Skeletal muscle satellite cell (primary cell): ENCODE measurements around the gene KIF5C.

Experiments
- H3K27me3 ChIP-seq: 2 replicates; pipeline ENCODE4 v1.7.0; 2013; ENCODE audit warnings: low read length; ENCODE audit not compliant: control insufficient read depth, insufficient read depth
- H3K36me3 ChIP-seq: 2 replicates; pipeline ENCODE4 v1.7.0; 2013; ENCODE audit warnings: mild to moderate bottlenecking, control low read depth, low read length; ENCODE audit not compliant: insufficient read depth
- H3K4me1 ChIP-seq: 2 replicates; pipeline ENCODE4 v1.7.0; 2013; ENCODE audit warnings: low read length; ENCODE audit not compliant: control insufficient read depth, insufficient read depth
- H3K4me2 ChIP-seq: 2 replicates; pipeline ENCODE4 v1.7.0; 2013; ENCODE audit warnings: mild to moderate bottlenecking, low read length
- H3K4me3 ChIP-seq: 2 replicates; pipeline ENCODE4 v1.7.0; 2013; ENCODE audit warnings: low read length
- H3K9ac ChIP-seq: 2 replicates; pipeline ENCODE4 v1.7.0; 2013; ENCODE audit warnings: mild to moderate bottlenecking, low read depth, low read length, moderate library complexity
- H3K9me3 ChIP-seq: replicated peaks from 2 replicates; pipeline ENCODE4 v1.7.0; 2013; ENCODE audit warnings: mild to moderate bottlenecking, control low read depth, low read length

KIF5C gene

GRCh38 chr2:148967056-148967455 is 92.0 kb downstream of the KIF5C start:
- no peak overlapping the region for H3K9ac ChIP-seq
- H3K4me3 ChIP-seq = no peak overlapping the region
- H3K9me3 ChIP-seq = no peaks in the 10 kb centered on the region
- peaks cover 3% of the 10 kb centered on the region for H3K27me3 ChIP-seq
- no peaks in the 10 kb centered on the region for H3K36me3 ChIP-seq
- H3K4me2 ChIP-seq = no peak overlapping the region
- H3K4me1 ChIP-seq = no peaks in the 10 kb centered on the region

- H3K4me1 ChIP-seq = no peaks in the 10 kb centered on the region
- no peak overlapping the region for H3K9ac ChIP-seq
These were observed 92.6 kb downstream of the KIF5C start for GRCh38 chr2:148967578-148967977.

GRCh38 chr2:148968301-148968700 is 93.3 kb downstream of the KIF5C start:
- H3K4me3 ChIP-seq = no peak overlapping the region
- H3K27me3 ChIP-seq = peaks cover 5% of the 10 kb centered on the region
- H3K9me3 ChIP-seq = no peaks in the 10 kb centered on the region
- no peak overlapping the region for H3K9ac ChIP-seq
- H3K4me2 ChIP-seq = no peak overlapping the region
- no peaks in the 10 kb centered on the region for H3K4me1 ChIP-seq
- H3K36me3 ChIP-seq = no peaks in the 10 kb centered on the region

More at GRCh38 chr2:148967578-148967977, 92.6 kb downstream of the KIF5C start:
- no peaks in the 10 kb centered on the region for H3K36me3 ChIP-seq
- no peak overlapping the region for H3K4me2 ChIP-seq
- H3K9me3 ChIP-seq = no peaks in the 10 kb centered on the region
- H3K4me3 ChIP-seq = no peak overlapping the region
- H3K27me3 ChIP-seq = peaks cover 3% of the 10 kb centered on the region

- H3K9ac ChIP-seq = no peak overlapping the region
These were observed 93.8 kb downstream of the KIF5C start for GRCh38 chr2:148968776-148969319.

GRCh38 chr2:148969659-148970061 is 94.6 kb downstream of the KIF5C start:
- H3K4me3 ChIP-seq = no peak overlapping the region
- no peak overlapping the region for H3K4me2 ChIP-seq
- H3K9me3 ChIP-seq = no peaks in the 10 kb centered on the region
- H3K27me3 ChIP-seq = peaks cover 11% of the 10 kb centered on the region
- no peak overlapping the region for H3K9ac ChIP-seq
- H3K36me3 ChIP-seq = no peaks in the 10 kb centered on the region
- H3K4me1 ChIP-seq = no peaks in the 10 kb centered on the region

More at GRCh38 chr2:148968776-148969319, 93.8 kb downstream of the KIF5C start:
- Histone ChIP-seq H3K27me3 (peaks cover 11% of the 10 kb centered on the region), H3K9me3 (no peaks in the 10 kb centered on the region), H3K36me3 (no peaks in the 10 kb centered on the region), H3K4me1 (no peaks in the 10 kb centered on the region), H3K4me3 (no peak overlapping the region), H3K4me2 (no peak overlapping the region)

- H3K4me3 ChIP-seq = no peak overlapping the region
- H3K4me1 ChIP-seq = no peaks in the 10 kb centered on the region
- no peak overlapping the region for H3K4me2 ChIP-seq
- no peaks in the 10 kb centered on the region for H3K36me3 ChIP-seq
- peaks cover 11% of the 10 kb centered on the region for H3K27me3 ChIP-seq
- H3K9ac ChIP-seq = no peak overlapping the region
- no peaks in the 10 kb centered on the region for H3K9me3 ChIP-seq
These were observed 95.4 kb downstream of the KIF5C start for GRCh38 chr2:148970385-148970784.

GRCh38 chr2:148971547-148971946 is 96.5 kb downstream of the KIF5C start:
- Histone ChIP-seq H3K9ac (no peak overlapping the region), H3K4me2 (no peak overlapping the region), H3K4me1 (no peaks in the 10 kb centered on the region), H3K9me3 (no peaks in the 10 kb centered on the region), H3K4me3 (no peak overlapping the region), H3K27me3 (peaks cover 11% of the 10 kb centered on the region), H3K36me3 (no peaks in the 10 kb centered on the region)

GRCh38 chr2:148974095-148974494 is 99.1 kb downstream of the KIF5C start:
- H3K4me2 ChIP-seq = no peak overlapping the region
- no peaks in the 10 kb centered on the region for H3K9me3 ChIP-seq
- H3K27me3 ChIP-seq = peaks cover 19% of the 10 kb centered on the region
- no peak overlapping the region for H3K4me3 ChIP-seq
- no peaks in the 10 kb centered on the region for H3K36me3 ChIP-seq
- no peak overlapping the region for H3K9ac ChIP-seq
- H3K4me1 ChIP-seq = no peaks in the 10 kb centered on the region

GRCh38 chr2:148978026-148978685 is 103.1 kb downstream of the KIF5C start:
- Histone ChIP-seq H3K9me3 (no peaks in the 10 kb centered on the region), H3K9ac (no peak overlapping the region), H3K4me2 (no peak overlapping the region), H3K27me3 (peaks cover 20% of the 10 kb centered on the region), H3K4me1 (no peaks in the 10 kb centered on the region), H3K4me3 (no peak overlapping the region), H3K36me3 (no peaks in the 10 kb centered on the region)

- Histone ChIP-seq H3K4me3 (no peak overlapping the region), H3K4me1 (no peaks in the 10 kb centered on the region), H3K4me2 (no peak overlapping the region), H3K36me3 (no peaks in the 10 kb centered on the region), H3K9me3 (no peaks in the 10 kb centered on the region), H3K9ac (no peak overlapping the region), H3K27me3 (peaks cover 15% of the 10 kb centered on the region)
These were observed 103.7 kb downstream of the KIF5C start for GRCh38 chr2:148978706-148979105.

GRCh38 chr2:148979164-148979918 is 104.3 kb downstream of the KIF5C start:
- no peak overlapping the region for H3K4me2 ChIP-seq
- H3K9ac ChIP-seq = no peak overlapping the region
- H3K4me1 ChIP-seq = no peaks in the 10 kb centered on the region

More at GRCh38 chr2:148979164-148979918, 104.3 kb downstream of the KIF5C start:
- H3K9me3 ChIP-seq = no peaks in the 10 kb centered on the region
- H3K27me3 ChIP-seq = peaks cover 13% of the 10 kb centered on the region
- no peaks in the 10 kb centered on the region for H3K36me3 ChIP-seq
- H3K4me3 ChIP-seq = no peak overlapping the region
